Thyroid gland (tissue), 4 donors: ENCODE data around the gene SYS1.

ENCODE experiments used
- POLR2A ChIP-seq, 2 donors: fragments of 450-650 bp; IDR thresholded peaks; one replicate each; pipeline ENCODE4 v1.6.1; 2017; ENCODE audit warnings: antibody characterized with exemption in 2 of 2, mild to moderate bottlenecking in 2 of 2, moderate library complexity in 1 of 2
- TF ChIP-seq, protein P1 (sequence below), 6 experiments: fragments of 200-600 bp in 3 of 6; fragments of 450-650 bp in 3 of 6; sonication (generic) in 3 of 6; IDR thresholded peaks; one replicate each; pipeline ENCODE4 v1.5.1; 2016 to 2019; ENCODE audit warnings: antibody characterized with exemption in 6 of 6, mild to moderate bottlenecking in 2 of 6, inconsistent platforms in 1 of 6, moderate library complexity in 1 of 6

DNA sequence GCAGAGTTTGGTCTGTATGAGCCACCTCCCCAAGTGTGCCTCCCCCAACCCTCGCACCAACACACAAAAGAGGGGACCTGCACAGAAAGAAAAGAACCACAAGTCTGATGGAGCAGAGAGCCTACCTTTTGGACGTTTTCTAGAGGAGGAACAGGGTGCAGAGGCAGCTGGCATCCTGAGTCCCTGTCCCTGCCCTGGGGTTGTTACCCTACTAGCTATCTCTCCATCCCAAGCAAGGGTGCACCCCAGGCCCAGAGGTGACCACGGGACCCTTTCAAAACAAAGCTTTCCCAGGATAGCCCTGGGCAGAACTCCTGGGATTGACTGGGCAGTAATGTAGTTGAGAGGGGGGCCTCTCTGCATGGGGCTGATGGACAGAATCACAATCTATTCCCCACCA is 45.1 kb upstream of the SYS1 start:
- TF ChIP-seq POLR2A (IDR thresholded peaks at IDR 0.05) = no peak
- TF ChIP-seq, protein P1, sequence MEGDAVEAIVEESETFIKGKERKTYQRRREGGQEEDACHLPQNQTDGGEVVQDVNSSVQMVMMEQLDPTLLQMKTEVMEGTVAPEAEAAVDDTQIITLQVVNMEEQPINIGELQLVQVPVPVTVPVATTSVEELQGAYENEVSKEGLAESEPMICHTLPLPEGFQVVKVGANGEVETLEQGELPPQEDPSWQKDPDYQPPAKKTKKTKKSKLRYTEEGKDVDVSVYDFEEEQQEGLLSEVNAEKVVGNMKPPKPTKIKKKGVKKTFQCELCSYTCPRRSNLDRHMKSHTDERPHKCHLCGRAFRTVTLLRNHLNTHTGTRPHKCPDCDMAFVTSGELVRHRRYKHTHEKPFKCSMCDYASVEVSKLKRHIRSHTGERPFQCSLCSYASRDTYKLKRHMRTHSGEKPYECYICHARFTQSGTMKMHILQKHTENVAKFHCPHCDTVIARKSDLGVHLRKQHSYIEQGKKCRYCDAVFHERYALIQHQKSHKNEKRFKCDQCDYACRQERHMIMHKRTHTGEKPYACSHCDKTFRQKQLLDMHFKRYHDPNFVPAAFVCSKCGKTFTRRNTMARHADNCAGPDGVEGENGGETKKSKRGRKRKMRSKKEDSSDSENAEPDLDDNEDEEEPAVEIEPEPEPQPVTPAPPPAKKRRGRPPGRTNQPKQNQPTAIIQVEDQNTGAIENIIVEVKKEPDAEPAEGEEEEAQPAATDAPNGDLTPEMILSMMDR (IDR thresholded peaks at IDR 0.05) = no peak
